NCI-H526 treated with DMSO at 0.1 percent for 48 hours (cell line): ENCODE results near the gene AOPEP.

ENCODE experiments used
- DNase-seq: peaks from one replicate; lab custom pipeline; 2025; lab: John Stamatoyannopoulos, UW

AOPEP gene

GRCh38 chr9:95060234-95060633, 333.7 kb downstream of the AOPEP start:
- no peak for DNase-seq

- DNase-seq: no peak
These were observed 334.4 kb downstream of the AOPEP start for GRCh38 chr9:95060916-95061315.

- DNase-seq: no peak
These were observed 335.6 kb downstream of the AOPEP start for GRCh38 chr9:95061916-95062595.

GRCh38 chr9:95062596-95063065, 336.1 kb downstream of the AOPEP start:
- no peak for DNase-seq

GRCh38 chr9:95063300-95063699, 336.8 kb downstream of the AOPEP start:
- DNase-seq: no peak

GRCh38 chr9:95065224-95065623, 338.7 kb downstream of the AOPEP start:
- no peak for DNase-seq

- DNase-seq: no peak
These were observed 340.6 kb downstream of the AOPEP start for GRCh38 chr9:95067057-95067456.

- DNase-seq: no peak
These were observed 341.4 kb downstream of the AOPEP start for GRCh38 chr9:95067897-95068296.

GRCh38 chr9:95070549-95071021, 344.1 kb downstream of the AOPEP start:
- no peak for DNase-seq

- no peak for DNase-seq
These were observed 345.0 kb downstream of the AOPEP start for GRCh38 chr9:95071450-95071849.

- DNase-seq: no peak
These were observed 345.4 kb downstream of the AOPEP start for GRCh38 chr9:95071925-95072324.

GRCh38 chr9:95073042-95073607, 346.6 kb downstream of the AOPEP start:
- DNase-seq: no peak

GRCh38 chr9:95073918-95074317, 347.4 kb downstream of the AOPEP start:
- DNase-seq: no peak

- DNase-seq: no peak
These were observed 348.1 kb downstream of the AOPEP start for GRCh38 chr9:95074632-95075031.

- DNase-seq: no peak
These were observed 349.2 kb downstream of the AOPEP start for GRCh38 chr9:95075700-95076099.

- DNase-seq: no peak
These were observed 350.2 kb downstream of the AOPEP start for GRCh38 chr9:95076696-95077052.

GRCh38 chr9:95077053-95077765, 350.7 kb downstream of the AOPEP start:
- no peak for DNase-seq

- DNase-seq: no peak
These were observed 351.4 kb downstream of the AOPEP start for GRCh38 chr9:95077766-95078370.

GRCh38 chr9:95078511-95078910, 352.0 kb downstream of the AOPEP start:
- no peak for DNase-seq

GRCh38 chr9:95078939-95079338, 352.4 kb downstream of the AOPEP start:
- no peak for DNase-seq

GRCh38 chr9:95079461-95079860, 353.0 kb downstream of the AOPEP start:
- no peak for DNase-seq

- DNase-seq: no peak
These were observed 354.6 kb downstream of the AOPEP start for GRCh38 chr9:95080961-95081647.
